ENCODE measurements around the gene STAC3. TPM values are rescaled to one million over a fixed set of nuclear protein-coding genes. Genes with fewer than 3 reads are reported as not detected.

The STAC3 gene
- total RNA-seq, 1 experiment from 2014 or later = 2.5 TPM

DNA sequence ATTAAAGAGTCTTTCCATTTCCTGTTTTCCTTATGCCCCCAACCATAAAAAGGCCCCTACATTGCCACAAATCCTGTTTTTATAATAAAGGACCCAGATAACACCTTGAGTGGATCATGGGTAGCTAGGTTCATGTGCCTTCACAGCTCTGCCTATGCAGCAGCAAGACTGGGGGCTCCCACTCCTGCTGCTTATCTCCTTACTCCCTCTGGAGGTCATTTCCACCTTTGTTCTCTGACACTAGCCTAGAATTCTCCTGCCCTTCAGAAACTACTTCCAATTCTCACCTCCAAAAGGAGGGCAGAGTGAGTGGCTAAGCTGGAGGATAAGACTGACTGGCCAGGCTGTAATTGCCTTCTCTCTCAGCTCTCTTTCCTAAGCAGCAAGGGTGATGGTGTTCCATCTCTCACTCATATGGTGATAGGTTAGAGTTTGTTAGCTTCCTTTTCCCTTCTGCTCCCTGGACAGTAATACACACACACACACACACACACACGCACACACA is 20.0 kb upstream of the STAC3 start:
- Histone ChIP-seq H3K9me3 (ENCODE audit: control insufficient read depth in 1 of 2, insufficient read depth in 1 of 2, low read depth in 1 of 2, low read length in 2 of 2) (no peaks in the 10 kb centered on the region), H3K4me1 (ENCODE audit: control insufficient read depth in 1 of 2, insufficient read depth in 2 of 2, low read length in 2 of 2) (no peaks in the 10 kb centered on the region), H4K20me1 (ENCODE audit: insufficient read depth) (no peaks in the 10 kb centered on the region), H3K27ac (ENCODE audit: low read depth, low read length) (no peak overlapping the region), H3K4me3 (replicated peaks in 1 of 2; ENCODE audit: low read depth in 1 of 2, low read length in 2 of 2) (no peak overlapping the region), H3K9me2 (ENCODE audit: insufficient read depth) (no peaks in the 10 kb centered on the region), H3K27me3 (ENCODE audit: insufficient read depth, low read length) (no peaks in the 10 kb centered on the region), H3K9ac (ENCODE audit: low read length) (no peak overlapping the region), H3K36me3 (ENCODE audit: control insufficient read depth in 1 of 2, insufficient read depth in 2 of 2, low read length in 2 of 2) (peaks cover 8 to 10% of the 10 kb centered on the region in 2 experiments; a peak in 1 of 4 replicates), H3K4me2 (ENCODE audit: low read length) (no peak overlapping the region), H3K79me2 (ENCODE audit: insufficient read depth, low read length) (no peaks in the 10 kb centered on the region), H2AFZ (ENCODE audit: low read depth, low read length, poor library complexity, severe bottlenecking) (no peak overlapping the region)
- ChIA-PET POLR2A (no interaction called here), RAD21 (ENCODE audit: low non-redundant PET in 1 of 2, low total read pairs in 2 of 2, uncharacterized antibody in 2 of 2, unreplicated experiment in 2 of 2) (interaction anchor here in 1 of 2 experiments (0.9 kb wide), 1 partner anchor 182 kb away, joined by 4 read pairs; no protein-coding TSS in a partner anchor), CTCF (interaction anchor here (1.0 kb wide), 1 partner anchor 184 kb away, joined by 3 read pairs; the partner anchor contains the start of gene INHBE)
- TF ChIP-seq, protein P1, sequence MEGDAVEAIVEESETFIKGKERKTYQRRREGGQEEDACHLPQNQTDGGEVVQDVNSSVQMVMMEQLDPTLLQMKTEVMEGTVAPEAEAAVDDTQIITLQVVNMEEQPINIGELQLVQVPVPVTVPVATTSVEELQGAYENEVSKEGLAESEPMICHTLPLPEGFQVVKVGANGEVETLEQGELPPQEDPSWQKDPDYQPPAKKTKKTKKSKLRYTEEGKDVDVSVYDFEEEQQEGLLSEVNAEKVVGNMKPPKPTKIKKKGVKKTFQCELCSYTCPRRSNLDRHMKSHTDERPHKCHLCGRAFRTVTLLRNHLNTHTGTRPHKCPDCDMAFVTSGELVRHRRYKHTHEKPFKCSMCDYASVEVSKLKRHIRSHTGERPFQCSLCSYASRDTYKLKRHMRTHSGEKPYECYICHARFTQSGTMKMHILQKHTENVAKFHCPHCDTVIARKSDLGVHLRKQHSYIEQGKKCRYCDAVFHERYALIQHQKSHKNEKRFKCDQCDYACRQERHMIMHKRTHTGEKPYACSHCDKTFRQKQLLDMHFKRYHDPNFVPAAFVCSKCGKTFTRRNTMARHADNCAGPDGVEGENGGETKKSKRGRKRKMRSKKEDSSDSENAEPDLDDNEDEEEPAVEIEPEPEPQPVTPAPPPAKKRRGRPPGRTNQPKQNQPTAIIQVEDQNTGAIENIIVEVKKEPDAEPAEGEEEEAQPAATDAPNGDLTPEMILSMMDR (IDR thresholded peaks at IDR 0.05 in 2 of 3, conservative IDR thresholded peaks at IDR 0.05 in 1 of 3; ENCODE audit: borderline replicate concordance in 1 of 3, insufficient read depth in 1 of 3, low read depth in 2 of 3, low read length in 2 of 3) = peak in 2 of 3 experiments; percentile 19 to 20; a peak in 3 of 6 replicates
- TF ChIP-seq, protein P2, sequence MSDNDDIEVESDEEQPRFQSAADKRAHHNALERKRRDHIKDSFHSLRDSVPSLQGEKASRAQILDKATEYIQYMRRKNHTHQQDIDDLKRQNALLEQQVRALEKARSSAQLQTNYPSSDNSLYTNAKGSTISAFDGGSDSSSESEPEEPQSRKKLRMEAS (IDR thresholded peaks at IDR 0.05) = no peak
- ATAC-seq (peak; percentile 67), DNase-seq (ENCODE audit: low read depth, low spot score) (no peak)
- no TSS peak for BruUV-seq (replicated peaks)
- intact Hi-C loops (cut with micrococcal nuclease) = no loop called here

DNA sequence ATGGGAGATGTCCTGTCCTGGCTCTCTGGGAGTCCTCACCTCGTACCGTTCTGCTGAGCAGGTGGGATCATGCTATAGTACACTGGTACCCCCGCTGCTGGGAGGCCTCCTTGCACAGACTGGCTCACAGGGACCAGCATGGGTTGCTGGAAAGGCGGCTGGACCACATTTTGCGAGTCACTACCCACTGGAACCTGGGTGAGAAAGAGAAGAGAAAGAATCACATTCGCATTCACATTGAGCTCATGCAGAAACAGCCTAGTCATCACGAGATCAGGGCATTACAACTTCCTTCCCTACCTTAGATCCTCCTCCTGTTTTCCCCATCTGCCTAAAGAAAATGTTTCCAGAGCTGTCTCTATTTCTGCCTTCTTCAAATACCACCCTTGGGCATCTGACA is 17.3 kb upstream of the STAC3 start:
- peaks cover 8 to 10% of the 10 kb centered on the region in 2 experiments; a peak in 1 of 4 replicates for H3K36me3 ChIP-seq (ENCODE audit: control insufficient read depth in 1 of 2, insufficient read depth in 2 of 2, low read length in 2 of 2)
- no TSS peak for BruUV-seq (replicated peaks)
- no peak overlapping the region for H3K9ac ChIP-seq (ENCODE audit: low read length)
- no peak overlapping the region for H3K4me3 ChIP-seq (replicated peaks in 1 of 2; ENCODE audit: low read depth in 1 of 2, low read length in 2 of 2)
- ATAC-seq (no peak), DNase-seq (ENCODE audit: low read depth, low spot score) (no peak)
- no peak overlapping the region for H2AFZ ChIP-seq (ENCODE audit: low read depth, low read length, poor library complexity, severe bottlenecking)
- peaks cover 3 to 4% of the 10 kb centered on the region in 2 experiments; a peak in 1 of 4 replicates for H3K4me1 ChIP-seq (ENCODE audit: control insufficient read depth in 1 of 2, insufficient read depth in 2 of 2, low read length in 2 of 2)
- TF ChIP-seq POLR2A (IDR thresholded peaks at IDR 0.05; ENCODE audit: borderline replicate concordance, extremely low read depth, insufficient read depth, insufficient read length) = no peak
- TF ChIP-seq ELF1 (IDR thresholded peaks at IDR 0.05; ENCODE audit: borderline replicate concordance, low read depth) = no peak
- TF ChIP-seq EZH2 (IDR thresholded peaks at IDR 0.05) = no peak
- TF ChIP-seq SIN3A (IDR thresholded peaks at IDR 0.05; ENCODE audit: low read depth) = no peak
- no peaks in the 10 kb centered on the region for H4K20me1 ChIP-seq (ENCODE audit: insufficient read depth)
- H3K27ac ChIP-seq (ENCODE audit: low read depth, low read length) = no peak overlapping the region
- no peaks in the 10 kb centered on the region for H3K9me3 ChIP-seq (ENCODE audit: control insufficient read depth in 1 of 2, insufficient read depth in 1 of 2, low read depth in 1 of 2, low read length in 2 of 2)
- CTCF ChIA-PET = interaction anchor here (0.6 kb wide), 1 partner anchor 184 kb away, joined by 3 read pairs; no protein-coding TSS in a partner anchor
- intact Hi-C loops (cut with micrococcal nuclease) = no loop called here
- POLR2A ChIA-PET = no interaction called here
- H3K79me2 ChIP-seq (ENCODE audit: insufficient read depth, low read length) = no peaks in the 10 kb centered on the region
- no peak overlapping the region for H3K4me2 ChIP-seq (ENCODE audit: low read length)
- RAD21 ChIA-PET (ENCODE audit: low non-redundant PET in 1 of 2, low total read pairs in 2 of 2, uncharacterized antibody in 2 of 2, unreplicated experiment in 2 of 2) = no interaction called here
- no peaks in the 10 kb centered on the region for H3K9me2 ChIP-seq (ENCODE audit: insufficient read depth)
- H3K27me3 ChIP-seq (ENCODE audit: insufficient read depth, low read length) = no peaks in the 10 kb centered on the region
